ENCODE data around the gene UBL7.

Gene UBL7

DNA sequence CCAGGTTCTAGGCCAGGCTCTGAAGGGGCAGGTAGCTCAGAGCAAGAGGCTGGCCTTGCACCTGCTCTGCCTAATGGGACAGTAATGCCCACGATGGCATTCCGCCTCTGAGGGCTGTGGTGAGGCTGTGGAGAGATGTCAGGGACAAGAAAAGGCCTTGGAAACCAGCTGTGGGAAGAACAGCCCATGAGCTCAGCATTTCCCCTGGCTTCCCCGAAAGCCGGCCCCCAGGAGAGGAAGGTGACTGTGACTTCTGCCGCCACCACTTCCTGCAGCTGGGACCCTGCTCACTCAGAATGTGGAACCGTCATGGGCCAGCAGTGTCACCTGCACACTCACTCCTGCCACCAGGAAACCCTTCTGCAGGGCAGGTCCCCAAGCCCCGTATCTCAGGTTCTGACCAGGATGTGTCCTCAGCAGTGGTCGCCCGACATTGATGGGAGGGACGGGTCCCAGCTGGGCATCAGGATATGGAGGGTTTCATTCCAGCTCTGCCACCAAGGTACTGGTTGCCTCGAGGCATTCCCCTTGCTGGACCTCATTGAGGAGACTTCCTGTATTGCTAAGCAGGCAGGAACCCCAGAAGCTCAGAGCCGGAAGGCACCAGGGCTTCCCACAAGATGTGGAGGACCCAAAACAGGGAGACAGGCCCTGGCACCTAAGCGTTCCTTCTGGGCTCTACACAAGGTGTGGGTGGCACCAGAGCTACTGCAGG is 57.9 kb downstream of the UBL7 start:
- peaks cover 16% of the 10 kb centered on the region; the same call in 1 of the 2 replicates for H3K27me3 ChIP-seq (ENCODE audit: insufficient read depth, low read length)
- no peaks in the 10 kb centered on the region for H4K20me1 ChIP-seq (ENCODE audit: insufficient read depth, low read length)
- no peaks in the 10 kb centered on the region for H3K36me3 ChIP-seq (ENCODE audit: insufficient read depth, low read length)
- no peak overlapping the region for H3K27ac ChIP-seq (ENCODE audit: low read depth, low read length, poor library complexity, severe bottlenecking)
- no peak overlapping the region for H3K4me3 ChIP-seq (ENCODE audit: low read depth, low read length, poor library complexity, severe bottlenecking)
- H3K79me2 ChIP-seq (ENCODE audit: insufficient read depth, low read length) = no peaks in the 10 kb centered on the region
- H3K4me2 ChIP-seq (ENCODE audit: low read length) = no peak overlapping the region
- TF ChIP-seq EZH2 (IDR thresholded peaks at IDR 0.05; ENCODE audit: borderline replicate concordance, low read length) = no peak
- TF ChIP-seq, protein P1, sequence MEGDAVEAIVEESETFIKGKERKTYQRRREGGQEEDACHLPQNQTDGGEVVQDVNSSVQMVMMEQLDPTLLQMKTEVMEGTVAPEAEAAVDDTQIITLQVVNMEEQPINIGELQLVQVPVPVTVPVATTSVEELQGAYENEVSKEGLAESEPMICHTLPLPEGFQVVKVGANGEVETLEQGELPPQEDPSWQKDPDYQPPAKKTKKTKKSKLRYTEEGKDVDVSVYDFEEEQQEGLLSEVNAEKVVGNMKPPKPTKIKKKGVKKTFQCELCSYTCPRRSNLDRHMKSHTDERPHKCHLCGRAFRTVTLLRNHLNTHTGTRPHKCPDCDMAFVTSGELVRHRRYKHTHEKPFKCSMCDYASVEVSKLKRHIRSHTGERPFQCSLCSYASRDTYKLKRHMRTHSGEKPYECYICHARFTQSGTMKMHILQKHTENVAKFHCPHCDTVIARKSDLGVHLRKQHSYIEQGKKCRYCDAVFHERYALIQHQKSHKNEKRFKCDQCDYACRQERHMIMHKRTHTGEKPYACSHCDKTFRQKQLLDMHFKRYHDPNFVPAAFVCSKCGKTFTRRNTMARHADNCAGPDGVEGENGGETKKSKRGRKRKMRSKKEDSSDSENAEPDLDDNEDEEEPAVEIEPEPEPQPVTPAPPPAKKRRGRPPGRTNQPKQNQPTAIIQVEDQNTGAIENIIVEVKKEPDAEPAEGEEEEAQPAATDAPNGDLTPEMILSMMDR (IDR thresholded peaks at IDR 0.05; ENCODE audit: low read length) = no peak
- no peaks in the 10 kb centered on the region for H3F3A ChIP-seq (ENCODE audit: insufficient read depth, low read length)
- peaks cover 12% of the 10 kb centered on the region for H3K4me1 ChIP-seq (ENCODE audit: insufficient read depth, low read length, severe bottlenecking)
- no peaks in the 10 kb centered on the region for H3K9me3 ChIP-seq (ENCODE audit: low read length)
- H3K9ac ChIP-seq (ENCODE audit: low read length) = no peak overlapping the region
- no peaks in the 10 kb centered on the region for H3K9me2 ChIP-seq (ENCODE audit: low read depth, low read length)
- no peak overlapping the region for H2AFZ ChIP-seq (ENCODE audit: low read length)

DNA sequence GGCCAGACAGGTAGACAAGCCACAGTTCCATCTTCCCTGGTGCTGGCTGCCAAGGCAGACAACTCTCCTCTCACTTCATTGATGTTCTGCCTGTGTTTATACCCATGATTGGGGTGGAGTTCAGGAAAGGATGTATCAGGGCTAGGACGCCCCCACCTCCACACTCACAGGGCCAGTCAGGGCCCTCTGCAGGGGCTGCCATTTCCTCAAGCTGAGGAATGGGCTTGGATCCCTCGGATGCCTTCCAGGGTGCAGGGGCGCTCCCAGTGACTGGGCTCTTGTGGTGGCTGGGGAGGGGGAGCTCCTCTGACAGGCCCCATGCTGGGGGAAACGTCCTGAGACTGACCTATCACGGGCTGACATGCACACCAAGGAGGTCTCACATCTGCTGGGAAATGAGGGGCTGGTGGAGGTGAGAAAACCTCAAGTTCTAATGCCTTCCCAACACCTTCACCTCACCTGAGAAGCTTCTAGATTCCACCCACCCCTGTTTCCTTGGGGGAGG is 58.6 kb downstream of the UBL7 start:
- no peak overlapping the region for H3K4me2 ChIP-seq (ENCODE audit: low read length)
- peaks cover 16% of the 10 kb centered on the region; the same call in 1 of the 2 replicates for H3K27me3 ChIP-seq (ENCODE audit: insufficient read depth, low read length)
- H3K9me2 ChIP-seq (ENCODE audit: low read depth, low read length) = no peaks in the 10 kb centered on the region
- no peaks in the 10 kb centered on the region for H3K9me3 ChIP-seq (ENCODE audit: low read length)
- no peaks in the 10 kb centered on the region for H4K20me1 ChIP-seq (ENCODE audit: insufficient read depth, low read length)
- H3K27ac ChIP-seq (ENCODE audit: low read depth, low read length, poor library complexity, severe bottlenecking) = no peak overlapping the region
- TF ChIP-seq, protein P1 (IDR thresholded peaks at IDR 0.05; ENCODE audit: low read length) = no peak
- TF ChIP-seq EZH2 (IDR thresholded peaks at IDR 0.05; ENCODE audit: borderline replicate concordance, low read length) = no peak
- no peaks in the 10 kb centered on the region for H3K79me2 ChIP-seq (ENCODE audit: insufficient read depth, low read length)
- no peak overlapping the region for H3K9ac ChIP-seq (ENCODE audit: low read length)
- no peak overlapping the region for H2AFZ ChIP-seq (ENCODE audit: low read length)
- peaks cover 12% of the 10 kb centered on the region for H3K4me1 ChIP-seq (ENCODE audit: insufficient read depth, low read length, severe bottlenecking)
- no peak overlapping the region for H3K4me3 ChIP-seq (ENCODE audit: low read depth, low read length, poor library complexity, severe bottlenecking)
- H3K36me3 ChIP-seq (ENCODE audit: insufficient read depth, low read length) = no peaks in the 10 kb centered on the region
- H3F3A ChIP-seq (ENCODE audit: insufficient read depth, low read length) = no peaks in the 10 kb centered on the region

GRCh38 chr15:74400915-74401757 is 59.8 kb downstream of the UBL7 start:
- Histone ChIP-seq H3K9me2 (ENCODE audit: low read depth, low read length) (no peaks in the 10 kb centered on the region), H3K27ac (ENCODE audit: low read depth, low read length, poor library complexity, severe bottlenecking) (no peak overlapping the region), H3K4me3 (ENCODE audit: low read depth, low read length, poor library complexity, severe bottlenecking) (no peak overlapping the region), H3F3A (ENCODE audit: insufficient read depth, low read length) (no peaks in the 10 kb centered on the region), H4K20me1 (ENCODE audit: insufficient read depth, low read length) (no peaks in the 10 kb centered on the region), H3K4me2 (ENCODE audit: low read length) (no peak overlapping the region), H3K27me3 (ENCODE audit: insufficient read depth, low read length) (peaks cover 14% of the 10 kb centered on the region; the same call in 1 of the 2 replicates), H3K9ac (ENCODE audit: low read length) (no peak overlapping the region), H3K9me3 (ENCODE audit: low read length) (no peaks in the 10 kb centered on the region), H3K36me3 (ENCODE audit: insufficient read depth, low read length) (no peaks in the 10 kb centered on the region), H2AFZ (ENCODE audit: low read length) (no peak overlapping the region), H3K79me2 (ENCODE audit: insufficient read depth, low read length) (no peaks in the 10 kb centered on the region), H3K4me1 (ENCODE audit: insufficient read depth, low read length, severe bottlenecking) (peaks cover 12% of the 10 kb centered on the region)
- TF ChIP-seq, protein P1 (IDR thresholded peaks at IDR 0.05; ENCODE audit: low read length) = no peak
- TF ChIP-seq EZH2 (IDR thresholded peaks at IDR 0.05; ENCODE audit: borderline replicate concordance, low read length) = no peak

All from OCI-LY1 (cell line).